Measurements from ENCODE around the gene CTTNBP2.

Gene CTTNBP2

GRCh38 chr7:117664047-117664446 is 209.2 kb downstream of the CTTNBP2 start:
- Histone ChIP-seq H3K79me2 (ENCODE audit: low read length) (no peaks in the 10 kb centered on the region), H3K36me3 (replicated peaks; ENCODE audit: low read depth, low read length) (no peaks in the 10 kb centered on the region), H3K4me2 (ENCODE audit: low read length) (no peak overlapping the region), H3K4me1 (ENCODE audit: low read length) (no peaks in the 10 kb centered on the region), H3K4me3 (ENCODE audit: low read length) (no peak overlapping the region), H4K20me1 (ENCODE audit: insufficient read depth, low read length) (no peaks in the 10 kb centered on the region), H2AFZ (ENCODE audit: low read depth, low read length) (no peak overlapping the region), H3K9ac (ENCODE audit: low read length) (no peak overlapping the region), H3K27ac (ENCODE audit: low read length) (no peak overlapping the region), H3K9me3 (ENCODE audit: insufficient read depth, low read length) (no peaks in the 10 kb centered on the region), H3K27me3 (ENCODE audit: low read depth, low read length) (no peaks in the 10 kb centered on the region)
- no peak for TF ChIP-seq EZH2phosphoT487 (IDR thresholded peaks at IDR 0.05; ENCODE audit: low read depth)
- no peak for TF ChIP-seq CTCF (IDR thresholded peaks at IDR 0.05; ENCODE audit: low read depth, low read length)

GRCh38 chr7:117661328-117661727 is 211.9 kb downstream of the CTTNBP2 start:
- Histone ChIP-seq H4K20me1 (ENCODE audit: insufficient read depth, low read length) (no peaks in the 10 kb centered on the region), H3K9me3 (ENCODE audit: insufficient read depth, low read length) (no peaks in the 10 kb centered on the region), H3K27ac (ENCODE audit: low read length) (no peak overlapping the region), H3K36me3 (replicated peaks; ENCODE audit: low read depth, low read length) (no peaks in the 10 kb centered on the region), H3K27me3 (ENCODE audit: low read depth, low read length) (no peaks in the 10 kb centered on the region), H3K4me2 (ENCODE audit: low read length) (no peak overlapping the region), H3K4me1 (ENCODE audit: low read length) (no peaks in the 10 kb centered on the region), H3K9ac (ENCODE audit: low read length) (no peak overlapping the region), H2AFZ (ENCODE audit: low read depth, low read length) (no peak overlapping the region), H3K4me3 (ENCODE audit: low read length) (no peak overlapping the region), H3K79me2 (ENCODE audit: low read length) (no peaks in the 10 kb centered on the region)
- TF ChIP-seq EZH2phosphoT487 (IDR thresholded peaks at IDR 0.05; ENCODE audit: low read depth) (no peak), CTCF (IDR thresholded peaks at IDR 0.05; ENCODE audit: low read depth, low read length) (no peak)
